Trophoblast cell (in vitro differentiated cells and primary cell): ENCODE results near the gene C1orf167.

ENCODE experiments used
- DNase-seq, 2 donors: peaks; one replicate each; pipeline ENCODE4 v3.0.0-alpha.2; 2016
- H2AFZ ChIP-seq: 2 replicates; pipeline ENCODE4 v1.6.1; 2013; ENCODE audit warnings: low read length, moderate library complexity, mild to moderate bottlenecking; ENCODE audit not compliant: insufficient read depth, poor library complexity
- H2AK5ac ChIP-seq: 2 replicates; pipeline ENCODE4 v1.6.1; 2013; ENCODE audit warnings: mild to moderate bottlenecking, low read length
- H2BK120ac ChIP-seq: 2 replicates; pipeline ENCODE4 v1.6.1; 2013; ENCODE audit warnings: low read length, mild to moderate bottlenecking, moderate library complexity; ENCODE audit not compliant: insufficient read depth, poor library complexity
- H2BK12ac ChIP-seq: 2 replicates; pipeline ENCODE4 v1.6.1; 2013; ENCODE audit warnings: mild to moderate bottlenecking, low read length, moderate library complexity
- H2BK5ac ChIP-seq: 2 replicates; pipeline ENCODE4 v1.6.1; 2013; ENCODE audit warnings: low read length, low read depth, moderate library complexity, mild to moderate bottlenecking; ENCODE audit not compliant: poor library complexity
- H3K14ac ChIP-seq: 2 replicates; pipeline ENCODE4 v1.6.1; 2013; ENCODE audit warnings: mild to moderate bottlenecking, low read length
- H3K18ac ChIP-seq: 2 replicates; pipeline ENCODE4 v1.6.1; 2013; ENCODE audit warnings: mild to moderate bottlenecking, low read length
- H3K23ac ChIP-seq: 2 replicates; pipeline ENCODE4 v1.6.1; 2013; ENCODE audit warnings: low read length
- H3K27ac ChIP-seq: 2 replicates; pipeline ENCODE4 v1.5.1; 2013; ENCODE audit warnings: low read depth, mild to moderate bottlenecking, inconsistent platforms, low read length, moderate library complexity
- H3K27me3 ChIP-seq: 2 replicates; pipeline ENCODE4 v1.6.1; 2013; ENCODE audit warnings: inconsistent platforms, mild to moderate bottlenecking, low read length, moderate library complexity; ENCODE audit not compliant: insufficient read depth
- H3K36me3 ChIP-seq, 2 experiments: 1 replicate in 1 of 2; 2 replicates in 1 of 2; pipeline ENCODE4 v1.6.1; 2013; ENCODE audit warnings: low read length in 2 of 2, mild to moderate bottlenecking in 2 of 2, moderate library complexity in 1 of 2; ENCODE audit not compliant: insufficient read depth in 2 of 2, control insufficient read depth in 1 of 2
- H3K4ac ChIP-seq: 2 replicates; pipeline ENCODE4 v1.6.1; 2013; ENCODE audit warnings: low read depth, mild to moderate bottlenecking, low read length, moderate library complexity
- H3K4me1 ChIP-seq, 2 experiments: 1 replicate in 1 of 2; 2 replicates in 1 of 2; pipeline ENCODE4 v1.6.1; 2013; ENCODE audit warnings: low read length in 2 of 2, mild to moderate bottlenecking in 2 of 2, moderate library complexity in 1 of 2; ENCODE audit not compliant: insufficient read depth in 2 of 2, control insufficient read depth in 1 of 2
- H3K4me2 ChIP-seq: 2 replicates; pipeline ENCODE4 v1.6.1; 2013; ENCODE audit warnings: inconsistent platforms, mild to moderate bottlenecking, low read length, moderate library complexity
- H3K4me3 ChIP-seq: 2 replicates; pipeline ENCODE4 v1.5.1; 2013; ENCODE audit warnings: mild to moderate bottlenecking, low read depth, low read length, inconsistent platforms
- H3K79me1 ChIP-seq: one replicate; pipeline ENCODE4 v1.6.1; 2013; ENCODE audit warnings: low read length
- H3K79me2 ChIP-seq: 2 replicates; pipeline ENCODE4 v1.6.1; 2013; ENCODE audit warnings: low read length, mild to moderate bottlenecking; ENCODE audit not compliant: control insufficient read depth, insufficient read depth, poor library complexity
- H3K9ac ChIP-seq: 2 replicates; pipeline ENCODE4 v1.6.1; 2013; ENCODE audit warnings: mild to moderate bottlenecking, low read length
- H3K9me3 ChIP-seq: 2 replicates; pipeline ENCODE4 v1.6.1; 2013; ENCODE audit warnings: low read depth, mild to moderate bottlenecking, control low read depth, inconsistent platforms, low read length; ENCODE audit not compliant: insufficient read depth
- H4K12ac ChIP-seq: 2 replicates; pipeline ENCODE4 v1.6.1; 2013; ENCODE audit warnings: low read depth, mild to moderate bottlenecking, low read length, moderate library complexity
- H4K8ac ChIP-seq: 2 replicates; pipeline ENCODE4 v1.6.1; 2013; ENCODE audit warnings: low read depth, mild to moderate bottlenecking, low read length, moderate library complexity
- H4K91ac ChIP-seq: one replicate; pipeline ENCODE4 v1.6.1; 2013; ENCODE audit warnings: low read depth, mild to moderate bottlenecking, low read length, moderate library complexity
- WGBS: extraction: QIAGEN DNeasy Blood & Tissue Kit; methylation state at CpG from one replicate; pipeline ENCODE4 v1.1.7; 2013; ENCODE audit warnings: missing lambda C conversion rate; ENCODE audit not compliant: insufficient read length, insufficient coverage; ENCODE audit errors: extremely low coverage; 5-methylcytosine and 5-hydroxymethylcytosine counted together

Gene C1orf167

GRCh38 chr1:11817192-11817591 is 55.2 kb downstream of the C1orf167 start:
- no peak overlapping the region for H2AK5ac ChIP-seq
- no peak overlapping the region for H3K9ac ChIP-seq
- H2BK12ac ChIP-seq, result no peak overlapping the region
- H3K4me1 ChIP-seq, result peaks cover 1 to 2% of the 10 kb centered on the region in 2 experiments
- no peak overlapping the region for H2AFZ ChIP-seq
- H3K4ac ChIP-seq, result no peak overlapping the region
- no peak overlapping the region for H3K4me3 ChIP-seq
- H3K27me3 ChIP-seq, result no peaks in the 10 kb centered on the region
- H2BK5ac ChIP-seq, result no peak overlapping the region
- no peaks in the 10 kb centered on the region for H3K9me3 ChIP-seq
- no peak overlapping the region for H3K14ac ChIP-seq
- no peak overlapping the region for H3K27ac ChIP-seq
- H4K91ac ChIP-seq, result no peak overlapping the region
- no peak overlapping the region for H3K4me2 ChIP-seq
- H3K36me3 ChIP-seq, result peaks cover 31 to 37% of the 10 kb centered on the region in 2 experiments
- no peaks in the 10 kb centered on the region for H3K79me1 ChIP-seq
- H2BK120ac ChIP-seq, result no peak overlapping the region
- no peak for DNase-seq
- no peak overlapping the region for H3K18ac ChIP-seq
- H3K79me2 ChIP-seq, result no peaks in the 10 kb centered on the region
- H3K23ac ChIP-seq, result no peak overlapping the region
- H4K12ac ChIP-seq, result no peak overlapping the region
- H4K8ac ChIP-seq, result no peak overlapping the region
- no CpG with 5 or more reads among the region's 12 CpGs for WGBS

- H3K23ac ChIP-seq, result no peak overlapping the region
- H2BK12ac ChIP-seq, result no peak overlapping the region
- no peak overlapping the region for H3K18ac ChIP-seq
- no peak overlapping the region for H4K91ac ChIP-seq
- no peaks in the 10 kb centered on the region for H3K27me3 ChIP-seq
- no peak overlapping the region for H3K4ac ChIP-seq
- no peak overlapping the region for H3K27ac ChIP-seq
- no peak overlapping the region for H3K9ac ChIP-seq
- no CpG with 5 or more reads among the region's 3 CpGs for WGBS
- H2AK5ac ChIP-seq, result no peak overlapping the region
- DNase-seq, result peak; percentile 69 to 87
- no peaks in the 10 kb centered on the region for H3K9me3 ChIP-seq
- H4K12ac ChIP-seq, result no peak overlapping the region
- no peaks in the 10 kb centered on the region for H3K79me1 ChIP-seq
- H3K14ac ChIP-seq, result no peak overlapping the region
- H3K4me3 ChIP-seq, result no peak overlapping the region
- no peak overlapping the region for H2BK120ac ChIP-seq
- H2BK5ac ChIP-seq, result no peak overlapping the region
- no peak overlapping the region for H4K8ac ChIP-seq
- H3K36me3 ChIP-seq, result peaks cover 42 to 54% of the 10 kb centered on the region in 2 experiments
- H3K4me2 ChIP-seq, result no peak overlapping the region
- peaks cover 2% of the 10 kb centered on the region in 2 experiments for H3K4me1 ChIP-seq
- H2AFZ ChIP-seq, result no peak overlapping the region
- no peaks in the 10 kb centered on the region for H3K79me2 ChIP-seq
Observed at GRCh38 chr1:11822091-11822490, 60.1 kb downstream of the C1orf167 start.

- Histone ChIP-seq H2AK5ac (no peak overlapping the region), H2BK120ac (no peak overlapping the region), H3K9me3 (no peaks in the 10 kb centered on the region), H3K9ac (peak overlapping the region; percentile 19), H2AFZ (no peak overlapping the region), H2BK5ac (no peak overlapping the region), H3K4ac (no peak overlapping the region), H3K79me2 (no peaks in the 10 kb centered on the region), H3K4me1 (peaks cover 2% of the 10 kb centered on the region in 2 experiments), H3K36me3 (peaks cover 52 to 61% of the 10 kb centered on the region in 2 experiments), H3K4me2 (no peak overlapping the region), H4K8ac (no peak overlapping the region), H3K4me3 (no peak overlapping the region), H3K27ac (no peak overlapping the region), H4K91ac (no peak overlapping the region), H3K23ac (no peak overlapping the region), H4K12ac (no peak overlapping the region), H3K27me3 (no peaks in the 10 kb centered on the region), H2BK12ac (no peak overlapping the region), H3K79me1 (no peaks in the 10 kb centered on the region), H3K14ac (no peak overlapping the region), H3K18ac (no peak overlapping the region)
- no CpG with 5 or more reads among the region's 17 CpGs for WGBS
- DNase-seq, result no peak
Observed at GRCh38 chr1:11823366-11824137, 61.6 kb downstream of the C1orf167 start.

GRCh38 chr1:11825131-11825530 is 63.1 kb downstream of the C1orf167 start:
- Histone ChIP-seq H3K36me3 (peaks cover 64 to 71% of the 10 kb centered on the region in 2 experiments), H2AFZ (no peak overlapping the region), H3K14ac (no peak overlapping the region), H3K27ac (no peak overlapping the region), H2AK5ac (no peak overlapping the region), H4K12ac (no peak overlapping the region), H3K27me3 (no peaks in the 10 kb centered on the region), H3K4me2 (no peak overlapping the region), H4K8ac (no peak overlapping the region), H2BK12ac (no peak overlapping the region), H3K9me3 (no peaks in the 10 kb centered on the region), H3K18ac (no peak overlapping the region), H3K79me1 (no peaks in the 10 kb centered on the region), H3K4ac (no peak overlapping the region), H2BK5ac (no peak overlapping the region), H3K4me3 (no peak overlapping the region), H3K4me1 (peaks cover 2% of the 10 kb centered on the region in 2 experiments), H2BK120ac (no peak overlapping the region), H3K79me2 (no peaks in the 10 kb centered on the region), H3K23ac (no peak overlapping the region), H4K91ac (no peak overlapping the region), H3K9ac (no peak overlapping the region)
- no CpG with 5 or more reads among the region's 7 CpGs for WGBS
- no peak for DNase-seq
